ENCODE results near the gene ARHGEF4.

Gene ARHGEF4

DNA sequence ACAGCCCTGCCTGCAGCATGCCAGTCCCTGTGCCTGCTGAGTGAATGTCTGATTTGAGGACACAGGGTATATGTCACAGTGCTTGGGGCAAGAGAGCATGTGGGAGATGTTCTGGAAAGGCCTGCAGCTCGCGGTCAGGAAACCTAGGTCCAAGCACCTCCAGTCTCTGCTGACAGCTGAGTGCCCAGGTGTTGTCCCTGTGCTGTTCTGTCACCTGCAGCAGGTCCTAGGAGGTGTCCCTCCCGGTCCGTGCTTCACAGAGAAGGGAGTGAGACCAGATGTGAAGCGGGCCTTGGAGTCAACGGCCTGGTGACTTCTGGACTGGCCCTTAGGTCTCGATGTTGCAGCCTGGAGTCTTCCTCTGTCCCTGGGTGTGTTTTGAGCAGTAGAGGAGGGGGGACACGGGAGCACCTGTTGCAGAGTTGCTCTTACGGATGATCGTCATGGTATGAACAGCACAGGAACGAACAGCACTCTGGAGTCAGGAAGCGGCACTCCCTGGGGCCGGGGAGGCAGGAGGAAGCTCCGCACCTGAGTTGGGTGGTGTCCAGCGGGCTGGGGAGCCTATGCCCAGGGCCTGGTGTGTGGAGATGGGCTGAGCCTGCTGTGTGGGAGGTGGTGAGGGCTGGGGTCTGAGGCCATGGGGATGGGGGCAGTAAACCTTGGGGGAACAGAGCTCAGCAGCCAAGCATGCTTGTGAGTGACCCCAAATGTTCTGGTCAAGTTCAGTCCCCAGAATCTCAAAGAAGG is 21.6 kb upstream of the ARHGEF4 start:
- DNase-seq (ENCODE audit: low read depth in 2 of 2), result no peak

DNA sequence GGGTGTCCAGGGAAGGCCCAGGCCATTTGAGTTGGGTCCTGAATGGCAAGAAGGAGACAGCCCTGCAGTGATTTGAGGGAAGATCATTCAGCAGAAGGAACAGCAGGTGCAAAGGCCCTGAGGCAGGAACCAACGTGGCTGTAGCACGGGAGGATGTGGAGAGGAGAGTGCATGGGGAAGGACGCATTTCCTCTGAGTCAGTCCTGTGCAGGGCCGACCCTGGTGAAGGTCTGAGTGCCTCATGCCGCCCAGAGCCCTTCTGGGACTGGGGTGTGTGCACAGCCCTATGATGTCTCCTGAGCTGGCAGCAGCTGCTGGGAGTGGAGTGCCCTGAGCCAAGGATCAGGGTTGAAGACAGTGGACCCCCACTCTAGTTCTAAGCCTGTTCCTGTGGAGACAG is 17.9 kb upstream of the ARHGEF4 start:
- no peak for DNase-seq (ENCODE audit: low read depth in 2 of 2)

DNA sequence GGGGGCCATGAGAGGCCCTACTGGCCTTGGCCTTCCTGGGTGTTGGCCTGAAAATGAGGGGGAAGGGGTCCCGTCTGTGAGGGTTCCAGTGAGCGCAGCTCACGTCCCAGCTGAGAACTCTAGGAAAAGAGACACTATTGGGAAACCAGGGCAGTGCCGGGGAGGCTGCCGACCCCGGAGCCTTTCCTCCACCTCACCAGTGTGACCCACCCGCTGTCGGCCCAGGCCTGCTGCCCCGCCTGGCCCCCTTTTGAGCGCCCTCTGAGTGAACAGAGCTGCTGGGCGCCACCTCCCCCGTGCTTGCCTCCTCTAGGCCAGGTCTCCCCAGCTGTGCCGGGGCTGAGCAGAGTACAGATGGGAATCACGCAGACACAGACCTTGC is 17.5 kb upstream of the ARHGEF4 start:
- no peak for DNase-seq (ENCODE audit: low read depth in 2 of 2)

DNA sequence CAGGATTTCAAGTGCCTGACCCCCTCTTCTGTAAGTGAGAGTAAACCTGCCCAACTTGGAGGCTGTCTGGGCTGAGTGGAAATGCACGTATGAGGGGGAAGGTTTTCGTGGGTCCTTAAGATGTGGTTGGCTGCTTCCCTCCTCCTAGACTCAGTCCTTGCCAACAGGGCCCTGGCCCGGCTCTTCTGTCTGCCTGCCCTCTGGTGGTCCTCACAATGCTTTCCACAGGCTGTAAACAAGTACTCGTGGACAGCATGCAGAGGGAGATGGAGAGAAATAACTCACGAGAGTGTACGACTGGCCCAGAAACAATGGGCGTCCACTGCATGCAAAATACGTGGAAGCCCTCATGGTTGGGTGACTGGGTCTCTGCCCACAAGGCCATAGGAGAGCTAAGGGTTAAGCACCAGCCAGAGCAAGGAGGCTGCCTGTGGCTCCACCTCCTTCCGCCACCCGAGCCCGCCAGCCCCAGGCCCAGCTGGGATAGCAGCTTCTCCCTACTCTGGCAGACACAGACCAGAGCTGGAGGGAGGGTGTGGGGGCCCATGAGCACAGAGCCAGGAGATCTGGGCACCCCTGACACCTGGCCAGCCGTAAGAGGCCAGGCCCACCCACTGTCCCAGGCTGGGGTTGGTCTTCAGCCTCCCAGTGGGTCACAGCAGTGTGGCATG is 17.0 kb upstream of the ARHGEF4 start:
- no peak for DNase-seq (ENCODE audit: low read depth in 2 of 2)

DNA sequence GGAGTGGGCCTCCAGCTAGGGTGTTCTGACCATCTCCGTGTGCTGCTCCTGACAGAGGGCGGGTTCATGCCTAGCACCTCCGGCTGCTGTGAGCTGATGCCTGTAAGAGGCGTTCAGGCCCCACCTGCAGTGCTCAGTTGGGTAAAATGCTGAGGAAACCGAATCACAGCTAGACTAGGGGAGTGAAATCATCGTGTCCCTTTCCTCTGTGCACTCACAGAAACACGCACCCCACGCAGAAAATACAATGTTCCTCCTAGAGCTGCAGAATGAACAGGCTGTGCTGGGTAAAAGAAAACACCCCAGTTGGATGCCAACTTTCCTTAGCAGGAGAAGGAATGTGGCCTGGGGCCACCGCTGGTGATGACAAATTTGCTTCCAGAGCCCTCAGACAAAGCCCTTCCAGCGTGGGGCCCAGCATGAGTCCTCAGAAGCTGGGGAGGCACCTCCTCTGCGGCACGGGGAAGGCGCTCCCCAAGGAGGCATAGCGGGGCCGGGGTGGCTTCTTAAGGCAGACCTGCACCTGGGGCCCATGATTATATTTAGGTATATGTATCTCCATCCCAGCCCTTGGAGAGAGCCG is 16.3 kb upstream of the ARHGEF4 start:
- no peak for DNase-seq (ENCODE audit: low read depth in 2 of 2)

DNA sequence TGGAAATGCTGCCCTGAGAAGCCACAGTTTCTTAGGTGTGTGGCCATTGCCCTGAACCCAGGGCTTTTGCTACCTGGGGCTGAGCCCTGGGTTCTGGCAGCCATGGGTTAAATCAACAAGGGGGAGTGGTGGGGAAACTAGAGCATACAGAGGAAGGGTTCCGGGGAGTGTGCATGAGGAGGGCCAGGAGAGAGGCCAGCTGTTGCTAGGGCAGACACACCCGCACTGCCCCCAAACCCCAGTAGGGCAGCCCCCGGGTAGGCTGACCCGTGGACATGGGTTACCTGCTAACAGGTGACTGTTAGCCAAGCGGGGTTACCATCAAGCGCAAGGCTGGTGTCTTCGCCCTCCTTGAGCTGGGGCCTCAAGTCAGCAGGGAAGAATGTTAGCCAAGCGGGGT is 14.8 kb upstream of the ARHGEF4 start:
- DNase-seq (ENCODE audit: low read depth in 2 of 2), result no peak

DNA sequence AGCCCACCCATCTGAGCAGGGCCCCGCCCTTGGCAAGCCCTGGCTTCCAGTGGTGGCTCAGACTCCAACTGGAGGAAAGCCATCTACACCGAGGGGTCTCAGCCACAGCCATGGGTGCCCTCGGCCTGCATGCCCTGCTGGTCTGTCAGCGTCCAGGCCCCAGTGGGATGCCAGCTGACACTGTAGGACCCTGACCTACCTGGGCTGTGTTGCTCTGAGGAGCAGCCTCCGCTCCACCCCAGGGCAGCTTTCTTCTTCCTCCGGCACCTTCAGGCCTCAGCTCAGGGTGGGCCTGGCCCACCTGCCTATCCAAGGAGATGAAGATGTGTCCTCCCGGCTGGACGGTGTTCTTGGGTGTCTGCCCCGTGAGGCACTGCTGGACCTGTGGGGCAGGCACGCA is 13.9 kb upstream of the ARHGEF4 start:
- no peak for DNase-seq (ENCODE audit: low read depth in 2 of 2)

DNA sequence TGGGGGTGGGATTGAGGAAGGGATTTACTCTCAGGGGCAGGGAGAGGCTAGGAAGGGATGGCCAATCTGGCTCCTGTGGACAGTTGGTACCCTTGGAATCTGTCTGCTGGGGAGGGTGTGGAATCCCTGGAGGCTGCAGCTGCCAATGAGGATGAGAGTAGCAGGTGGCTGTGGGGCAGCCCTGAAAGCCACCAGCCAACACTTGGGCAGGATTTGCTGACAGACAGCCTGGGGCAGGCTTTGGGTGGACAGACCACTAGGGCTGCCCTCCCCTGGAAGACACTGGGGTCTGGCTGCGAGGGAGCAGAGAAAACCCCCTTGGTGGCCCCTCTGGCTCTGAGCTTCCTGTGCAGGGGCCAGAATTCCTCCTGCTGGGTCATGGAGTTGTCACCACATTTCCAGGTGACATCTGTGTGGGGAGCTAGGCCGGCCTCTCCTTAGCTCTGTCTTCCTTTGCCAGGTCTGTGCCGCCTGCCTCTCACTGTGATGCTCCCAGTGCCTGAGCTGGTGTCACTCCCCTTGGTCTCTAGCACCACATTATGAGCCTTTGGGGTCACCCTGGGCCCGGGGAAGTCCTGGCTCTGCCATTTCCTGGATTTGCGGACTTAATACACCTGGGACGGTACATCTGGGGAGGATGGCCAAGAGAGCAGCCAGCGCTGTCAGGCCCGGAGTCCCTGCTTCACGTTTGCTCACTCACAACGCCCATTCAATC is 13.4 kb upstream of the ARHGEF4 start:
- no peak for DNase-seq (ENCODE audit: low read depth in 2 of 2)

DNA sequence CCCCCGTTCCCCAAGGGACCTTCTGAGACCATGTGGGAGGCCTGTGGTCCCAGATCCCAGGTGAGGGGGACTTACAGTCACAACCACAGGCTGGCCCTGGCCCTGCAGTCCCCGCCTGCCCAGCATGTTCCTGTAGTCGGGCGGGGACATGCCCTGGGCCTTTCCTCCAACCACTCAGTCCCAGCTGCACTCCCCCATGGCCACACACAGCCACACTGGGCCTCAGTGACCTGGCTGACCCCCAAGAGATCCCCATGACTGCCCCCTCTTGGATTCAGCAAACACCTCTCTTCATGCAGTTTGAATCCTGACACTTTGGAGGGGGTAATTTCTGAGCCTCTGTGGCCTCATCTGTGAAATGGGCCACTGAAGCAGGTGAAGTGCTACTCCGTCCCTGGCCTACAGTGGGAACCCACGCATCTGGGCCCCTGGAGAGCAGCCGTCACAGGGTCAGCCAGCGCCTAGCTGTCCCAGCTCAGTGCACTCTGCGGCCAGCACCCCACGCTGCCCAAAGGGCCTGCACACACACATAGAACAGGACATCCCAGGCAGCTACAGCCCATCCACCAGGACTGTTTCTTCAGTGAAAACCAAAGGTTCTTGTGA is 12.7 kb upstream of the ARHGEF4 start:
- no peak for DNase-seq (ENCODE audit: low read depth in 2 of 2)

DNA sequence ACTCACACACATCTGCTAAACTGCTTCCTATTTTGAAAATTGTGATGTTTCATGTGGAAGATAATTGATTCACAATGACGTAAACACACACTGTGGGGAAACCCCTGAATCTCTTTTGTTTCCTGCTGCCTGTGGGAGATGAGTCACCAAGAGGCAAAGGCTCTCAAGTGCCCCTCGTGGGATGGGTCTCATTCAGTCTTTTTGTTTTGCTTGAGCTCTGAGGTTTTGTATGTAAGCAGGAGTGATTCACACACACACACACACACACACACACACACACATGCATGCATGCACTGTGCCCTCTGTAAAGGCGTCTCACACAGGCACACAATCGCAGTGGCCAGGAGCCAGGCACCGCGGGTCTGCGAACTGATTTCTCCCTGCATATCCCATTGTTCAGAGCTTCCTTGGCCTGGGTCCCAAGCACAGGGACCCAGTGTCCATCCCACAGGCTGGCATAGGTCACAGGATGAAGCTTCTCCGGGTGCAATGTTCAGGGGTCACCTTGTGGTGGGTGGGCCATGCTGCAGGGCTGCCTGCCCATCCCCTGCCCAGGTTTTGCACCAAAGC is 12.1 kb upstream of the ARHGEF4 start:
- peak; percentile 80 to 81 for DNase-seq (ENCODE audit: low read depth in 2 of 2)

DNA sequence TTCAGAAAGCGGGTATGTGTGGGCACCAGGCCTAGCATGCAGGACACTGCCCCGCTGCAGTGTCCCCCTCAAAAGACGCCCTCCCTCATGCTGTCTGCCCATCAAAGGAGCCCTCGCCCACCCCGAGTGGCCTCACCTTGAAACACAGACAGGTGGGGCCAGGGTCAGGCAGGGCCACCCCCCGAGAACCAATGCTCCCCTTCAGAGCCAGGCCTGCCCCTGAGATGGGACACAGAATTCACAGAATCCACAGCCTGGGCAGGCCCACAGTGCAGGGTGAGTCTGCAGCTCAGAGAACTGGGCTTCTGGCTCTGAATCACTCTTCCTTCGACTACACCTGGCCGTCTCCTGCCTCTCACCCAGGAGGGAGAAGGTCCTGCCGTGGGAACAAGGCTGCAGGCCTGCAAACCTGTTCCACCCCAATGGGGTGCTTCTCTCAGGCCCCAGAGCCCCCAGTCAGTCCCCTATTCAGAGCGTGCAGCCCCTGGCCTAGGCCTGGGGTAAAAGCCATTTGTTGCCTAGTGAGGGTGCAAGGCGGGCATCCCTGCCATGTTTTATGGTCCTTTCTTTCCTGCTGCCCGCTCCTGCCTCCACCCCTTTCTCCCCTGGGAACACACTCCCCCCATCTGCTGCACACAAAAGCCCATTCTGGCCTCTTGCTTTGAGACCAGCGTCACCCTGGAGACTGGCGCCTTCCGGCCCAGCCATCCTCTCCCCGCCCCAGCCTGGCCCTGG is 11.3 kb upstream of the ARHGEF4 start:
- DNase-seq (ENCODE audit: low read depth in 2 of 2), result no peak

DNA sequence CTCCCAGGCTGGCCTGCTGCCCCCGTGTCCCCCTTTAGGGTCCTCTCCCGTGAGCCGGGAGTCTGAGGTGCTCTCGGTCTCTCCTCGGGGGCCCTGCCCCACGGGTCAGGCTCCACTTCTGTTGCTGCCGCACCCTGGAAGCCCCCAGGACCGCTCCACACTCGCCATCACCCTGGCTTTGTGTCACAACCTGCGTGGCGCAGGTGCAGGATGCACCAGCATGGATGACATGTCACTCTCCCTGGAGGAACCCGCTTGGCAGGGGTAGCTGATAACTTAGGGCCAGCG is 10.8 kb upstream of the ARHGEF4 start:
- DNase-seq (ENCODE audit: low read depth in 2 of 2), result no peak

DNA sequence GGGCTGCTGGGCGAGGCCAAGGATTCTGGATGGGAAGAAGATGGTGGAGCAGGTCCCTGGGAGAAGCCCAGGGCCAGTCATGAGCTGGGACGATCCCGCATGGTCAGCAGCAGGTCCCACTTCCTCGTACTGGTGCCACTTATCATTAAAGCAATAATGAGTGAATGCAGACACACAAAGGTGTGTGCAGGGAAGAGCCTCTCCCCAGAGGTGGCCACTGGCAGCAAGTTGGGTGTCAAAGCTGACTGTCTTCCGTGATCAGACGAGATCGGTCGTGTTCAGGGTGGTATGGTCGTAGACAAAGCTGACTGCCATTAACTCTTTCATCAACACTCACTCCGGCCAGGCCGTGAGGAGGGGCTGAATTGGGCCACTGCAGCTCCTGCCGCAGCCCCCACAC is 10.3 kb upstream of the ARHGEF4 start:
- DNase-seq (ENCODE audit: low read depth in 2 of 2), result no peak

DNA sequence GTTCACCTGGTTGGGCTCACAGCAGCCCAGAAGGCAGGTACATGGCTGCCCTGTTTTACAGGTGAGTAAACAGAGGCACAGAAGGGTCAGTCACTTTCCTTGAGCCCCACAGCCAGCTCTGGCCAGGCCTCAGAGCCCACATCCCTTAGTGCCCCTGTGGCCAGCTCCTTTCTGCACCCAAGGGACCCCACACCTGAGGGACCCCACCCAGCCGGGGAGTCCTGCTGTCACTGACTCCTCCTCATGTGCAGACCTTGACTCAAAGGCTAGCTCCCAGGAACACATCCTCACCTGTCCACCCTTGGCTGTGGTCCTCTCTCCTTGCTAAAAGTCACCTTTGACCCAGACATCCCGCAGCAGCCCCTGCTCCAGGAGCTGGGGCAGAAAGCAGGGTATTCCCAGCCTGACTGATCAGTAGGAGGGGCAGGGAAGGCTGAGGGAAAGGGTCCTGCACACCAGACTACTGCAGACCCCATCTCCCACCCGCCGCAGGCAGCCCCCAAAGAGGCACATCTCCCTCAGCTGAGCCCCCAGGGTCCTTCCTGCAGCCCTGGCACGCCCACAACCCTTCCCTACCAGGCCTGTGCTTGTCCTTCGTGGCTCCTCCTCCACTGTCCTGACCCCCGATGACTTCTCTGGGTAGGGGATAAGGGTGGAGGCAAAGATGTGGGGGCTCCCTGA is 9.8 kb upstream of the ARHGEF4 start:
- DNase-seq (ENCODE audit: low read depth in 2 of 2), result no peak

DNA sequence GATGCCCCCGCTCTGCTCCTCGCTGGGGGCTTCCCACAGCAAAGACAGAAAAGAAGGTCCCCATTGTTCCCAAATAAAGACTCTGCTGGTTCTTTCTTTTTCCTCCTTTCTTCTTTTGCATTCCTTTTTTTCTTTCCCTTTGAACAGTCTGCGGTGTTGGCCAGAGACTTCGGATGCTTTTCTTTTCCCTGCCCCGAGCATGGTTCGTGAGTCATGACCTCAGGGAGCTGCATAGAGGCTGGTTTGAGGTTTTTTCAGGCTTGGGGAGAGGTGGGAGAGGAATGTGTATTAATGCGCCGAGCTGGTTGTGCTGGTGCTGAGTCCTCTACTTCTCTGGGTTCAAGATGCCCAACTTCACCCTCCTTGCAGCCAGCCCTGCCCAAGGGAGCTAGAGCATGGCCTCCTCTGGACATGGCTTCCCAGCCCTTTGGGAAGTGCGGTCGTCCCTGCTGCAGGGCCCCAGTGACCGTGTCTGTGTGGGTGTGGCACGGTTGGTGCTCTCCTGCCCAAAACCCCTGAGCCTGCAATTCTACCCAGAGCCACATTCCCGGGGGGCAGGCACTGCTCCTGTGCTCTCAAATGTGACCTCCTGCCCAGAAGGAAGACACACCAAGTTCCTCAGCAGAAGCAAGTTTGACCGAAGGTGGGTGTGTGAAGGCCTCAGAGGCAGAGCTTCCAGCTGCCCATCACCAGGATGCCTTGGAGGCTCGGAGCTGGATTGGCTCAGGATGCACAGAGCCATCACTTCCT is 9.0 kb upstream of the ARHGEF4 start:
- peak; percentile 15 to 19 for DNase-seq (ENCODE audit: low read depth in 2 of 2)

DNA sequence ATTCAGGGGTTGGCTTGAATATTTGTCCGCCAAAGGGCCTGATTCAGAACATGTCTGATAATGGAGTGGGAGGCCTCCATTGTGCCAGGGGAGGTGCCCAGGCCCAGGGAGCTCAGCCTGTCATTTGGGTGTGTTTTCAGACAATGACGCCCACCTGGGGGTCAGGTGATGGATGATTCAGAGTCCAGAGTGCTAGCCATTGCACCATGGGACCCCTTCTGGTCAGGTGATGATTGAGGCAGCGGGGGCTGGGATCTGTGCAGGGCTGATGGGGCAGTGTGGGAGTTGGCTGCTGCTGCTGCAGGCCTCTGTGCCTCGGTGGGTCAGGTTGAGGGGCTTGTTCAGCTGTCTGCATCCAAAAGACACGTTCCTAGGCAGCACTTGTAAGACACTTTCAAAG is 8.3 kb upstream of the ARHGEF4 start:
- no peak for DNase-seq (ENCODE audit: low read depth in 2 of 2)

DNA sequence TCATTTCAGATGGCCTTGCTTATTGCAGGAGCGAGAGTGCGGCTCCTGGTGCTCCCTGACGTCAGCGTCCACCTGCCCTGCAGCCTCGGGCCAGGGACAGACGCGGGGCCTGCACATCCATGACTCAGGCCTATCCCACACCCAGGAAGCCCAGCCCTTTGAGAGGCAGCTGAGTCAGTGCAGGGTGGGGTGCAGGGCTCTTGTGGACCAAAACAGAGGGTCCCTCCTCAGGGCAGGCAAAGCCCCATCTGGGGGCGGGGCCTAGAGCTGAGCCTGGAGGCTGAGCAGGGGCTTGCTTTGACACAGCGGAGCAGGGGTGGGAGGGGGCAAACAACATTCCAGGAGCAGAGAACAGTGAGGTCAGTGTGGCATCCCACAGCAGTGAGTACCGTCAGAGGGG is 7.7 kb upstream of the ARHGEF4 start:
- DNase-seq (ENCODE audit: low read depth in 2 of 2), result no peak

DNA sequence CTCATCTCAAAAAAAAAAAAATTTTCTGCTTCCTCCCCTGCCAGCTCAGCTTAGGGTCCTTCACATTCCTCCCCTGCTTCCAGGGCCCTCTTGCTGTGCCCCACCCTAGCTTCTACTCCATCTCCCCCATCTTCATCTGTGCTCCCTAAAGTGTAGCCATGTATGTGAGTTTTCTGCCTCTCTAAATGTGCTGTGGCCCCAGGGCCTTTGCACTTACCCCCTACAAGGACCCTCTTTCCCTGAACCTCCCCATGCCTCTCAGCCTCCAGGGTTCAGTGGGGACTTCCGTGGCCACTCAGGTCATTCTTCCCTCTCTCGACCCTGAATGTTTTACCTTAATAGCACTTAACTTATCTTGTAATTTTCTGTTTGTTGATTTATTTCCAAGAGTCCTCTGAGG is 6.2 kb upstream of the ARHGEF4 start:
- DNase-seq (ENCODE audit: low read depth in 2 of 2), result no peak

DNA sequence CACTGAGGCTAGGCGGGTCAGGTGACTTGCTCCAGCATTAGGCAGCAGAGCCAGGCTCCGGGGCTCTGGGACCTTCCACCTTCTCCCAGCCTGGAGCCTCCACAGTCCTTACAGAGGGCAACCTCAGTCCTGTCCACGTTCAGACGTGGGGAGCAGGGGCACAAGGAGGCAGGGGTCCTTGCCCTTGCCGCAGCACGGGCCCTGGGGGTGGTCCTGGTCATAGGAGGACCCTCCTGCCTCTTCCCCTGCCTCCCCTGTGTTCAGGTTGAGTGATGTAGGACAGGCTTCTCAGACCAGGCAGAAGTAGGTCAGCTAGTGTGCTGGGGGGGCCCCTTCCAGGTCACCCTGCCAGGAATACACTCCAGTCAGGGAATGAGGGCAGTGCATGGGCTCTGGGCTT is 5.4 kb upstream of the ARHGEF4 start:
- no peak for DNase-seq (ENCODE audit: low read depth in 2 of 2)

DNA sequence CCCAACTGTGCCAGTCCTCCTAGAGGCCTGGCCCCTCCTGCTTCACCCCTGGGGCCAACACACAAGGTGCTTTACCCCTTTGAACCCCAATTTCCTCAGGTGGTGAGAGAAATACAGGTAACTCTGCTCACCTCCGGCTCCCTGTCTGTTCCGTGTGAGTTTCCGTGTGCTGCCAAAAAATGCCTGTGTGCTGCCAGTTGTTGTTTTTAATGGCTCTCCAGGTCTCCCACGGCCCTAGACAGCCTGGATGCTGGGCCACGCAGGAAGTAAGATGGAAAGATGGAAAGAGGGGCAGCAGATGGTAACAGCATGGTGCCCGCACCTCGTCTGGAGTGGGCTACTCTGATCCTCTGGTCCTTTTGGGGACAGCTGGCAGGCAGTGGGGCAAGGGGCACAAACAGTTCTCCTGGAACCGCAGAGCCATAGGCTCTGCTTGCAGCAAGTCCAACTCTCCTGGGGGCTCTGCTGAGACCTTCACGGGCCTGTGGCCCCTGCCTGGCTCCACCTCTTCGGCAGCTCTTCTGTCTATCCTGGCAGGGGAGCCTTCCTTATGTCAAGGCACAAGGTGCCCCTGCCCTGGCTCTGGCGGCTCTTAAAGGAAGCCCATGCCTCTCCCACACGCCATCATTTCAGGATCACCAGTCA is 4.3 kb upstream of the ARHGEF4 start:
- no peak for DNase-seq (ENCODE audit: low read depth in 2 of 2)
